ENCODE results near the gene VIPR1.

VIPR1 gene

DNA sequence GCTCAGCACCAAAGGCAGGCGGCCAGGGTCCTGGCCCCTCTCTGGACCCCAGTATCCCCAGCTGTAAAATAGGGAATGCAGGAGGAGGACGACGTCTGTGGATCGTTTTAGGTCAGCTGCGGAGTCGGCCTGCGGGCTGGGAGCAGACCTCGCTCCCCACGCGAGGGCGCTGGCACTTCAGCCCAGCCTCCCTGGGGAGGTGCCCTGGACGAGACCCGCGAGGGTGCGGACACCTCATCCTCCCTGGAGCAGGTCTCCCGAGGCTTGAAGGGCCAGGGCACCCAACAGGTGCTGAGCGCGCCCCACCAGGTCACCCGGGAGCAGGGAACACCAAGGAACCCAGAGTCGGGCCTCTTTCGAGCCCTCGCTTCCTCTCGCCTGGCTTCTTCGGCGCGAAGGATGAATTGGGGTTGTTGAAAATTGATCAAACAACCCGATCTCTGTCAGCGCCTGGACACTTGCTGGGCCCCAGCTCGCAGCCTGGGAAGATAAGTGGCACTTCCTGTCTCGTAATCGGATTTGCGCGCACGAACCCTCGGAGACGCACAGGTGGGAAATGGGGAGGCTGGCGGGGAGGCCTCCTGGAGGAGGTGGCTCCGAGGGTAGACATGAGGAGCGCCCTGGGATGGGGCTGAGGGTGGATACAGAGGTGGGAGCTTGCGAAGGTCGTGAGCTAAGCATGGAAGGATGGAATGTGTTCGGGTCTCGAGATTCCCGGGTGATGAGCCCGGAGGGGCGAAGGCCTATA lies 588 bp upstream of the VIPR1 start:
- no peak for TF ChIP-seq SIN3A (IDR thresholded peaks at IDR 0.05; ENCODE audit: borderline replicate concordance, insufficient read depth, low read length)

GRCh38 chr3:42503251-42503924 lies 945 bp downstream of the VIPR1 start:
- TF ChIP-seq, protein P1, sequence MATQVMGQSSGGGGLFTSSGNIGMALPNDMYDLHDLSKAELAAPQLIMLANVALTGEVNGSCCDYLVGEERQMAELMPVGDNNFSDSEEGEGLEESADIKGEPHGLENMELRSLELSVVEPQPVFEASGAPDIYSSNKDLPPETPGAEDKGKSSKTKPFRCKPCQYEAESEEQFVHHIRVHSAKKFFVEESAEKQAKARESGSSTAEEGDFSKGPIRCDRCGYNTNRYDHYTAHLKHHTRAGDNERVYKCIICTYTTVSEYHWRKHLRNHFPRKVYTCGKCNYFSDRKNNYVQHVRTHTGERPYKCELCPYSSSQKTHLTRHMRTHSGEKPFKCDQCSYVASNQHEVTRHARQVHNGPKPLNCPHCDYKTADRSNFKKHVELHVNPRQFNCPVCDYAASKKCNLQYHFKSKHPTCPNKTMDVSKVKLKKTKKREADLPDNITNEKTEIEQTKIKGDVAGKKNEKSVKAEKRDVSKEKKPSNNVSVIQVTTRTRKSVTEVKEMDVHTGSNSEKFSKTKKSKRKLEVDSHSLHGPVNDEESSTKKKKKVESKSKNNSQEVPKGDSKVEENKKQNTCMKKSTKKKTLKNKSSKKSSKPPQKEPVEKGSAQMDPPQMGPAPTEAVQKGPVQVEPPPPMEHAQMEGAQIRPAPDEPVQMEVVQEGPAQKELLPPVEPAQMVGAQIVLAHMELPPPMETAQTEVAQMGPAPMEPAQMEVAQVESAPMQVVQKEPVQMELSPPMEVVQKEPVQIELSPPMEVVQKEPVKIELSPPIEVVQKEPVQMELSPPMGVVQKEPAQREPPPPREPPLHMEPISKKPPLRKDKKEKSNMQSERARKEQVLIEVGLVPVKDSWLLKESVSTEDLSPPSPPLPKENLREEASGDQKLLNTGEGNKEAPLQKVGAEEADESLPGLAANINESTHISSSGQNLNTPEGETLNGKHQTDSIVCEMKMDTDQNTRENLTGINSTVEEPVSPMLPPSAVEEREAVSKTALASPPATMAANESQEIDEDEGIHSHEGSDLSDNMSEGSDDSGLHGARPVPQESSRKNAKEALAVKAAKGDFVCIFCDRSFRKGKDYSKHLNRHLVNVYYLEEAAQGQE (IDR thresholded peaks at IDR 0.05; ENCODE audit: insufficient read depth in 1 of 2, low read depth in 2 of 2, low read length in 2 of 2), result no peak
- TF ChIP-seq POLR2AphosphoS5 (IDR thresholded peaks at IDR 0.05; ENCODE audit: low read depth, low read length), result no peak
- TF ChIP-seq FOXP2 (optimal IDR thresholded peaks at IDR 0.05; ENCODE audit: borderline replicate concordance, extremely low read depth, extremely low read length, insufficient read depth), result no peak
- no peak for TF ChIP-seq TAF1 (IDR thresholded peaks at IDR 0.05; ENCODE audit: borderline replicate concordance, insufficient read depth, low read length)
- TF ChIP-seq SIN3A (IDR thresholded peaks at IDR 0.05; ENCODE audit: borderline replicate concordance, insufficient read depth, low read length), result no peak

GRCh38 chr3:42503957-42504333 lies 1.5 kb downstream of the VIPR1 start:
- TF ChIP-seq FOXP2 (optimal IDR thresholded peaks at IDR 0.05; ENCODE audit: borderline replicate concordance, extremely low read depth, extremely low read length, insufficient read depth), result no peak
- no peak for TF ChIP-seq POLR2AphosphoS5 (IDR thresholded peaks at IDR 0.05; ENCODE audit: low read depth, low read length)
- TF ChIP-seq, protein P1 (IDR thresholded peaks at IDR 0.05; ENCODE audit: insufficient read depth in 1 of 2, low read depth in 2 of 2, low read length in 2 of 2), result no peak
- no peak for TF ChIP-seq TAF1 (IDR thresholded peaks at IDR 0.05; ENCODE audit: borderline replicate concordance, insufficient read depth, low read length)
- no peak for TF ChIP-seq SIN3A (IDR thresholded peaks at IDR 0.05; ENCODE audit: borderline replicate concordance, insufficient read depth, low read length)

GRCh38 chr3:42504334-42505127 lies 2.1 kb downstream of the VIPR1 start:
- TF ChIP-seq FOXP2 (optimal IDR thresholded peaks at IDR 0.05; ENCODE audit: borderline replicate concordance, extremely low read depth, extremely low read length, insufficient read depth) (no peak), SIN3A (IDR thresholded peaks at IDR 0.05; ENCODE audit: borderline replicate concordance, insufficient read depth, low read length) (no peak)
- TF ChIP-seq, protein P1 (IDR thresholded peaks at IDR 0.05; ENCODE audit: insufficient read depth in 1 of 2, low read depth in 2 of 2, low read length in 2 of 2), result no peak

DNA sequence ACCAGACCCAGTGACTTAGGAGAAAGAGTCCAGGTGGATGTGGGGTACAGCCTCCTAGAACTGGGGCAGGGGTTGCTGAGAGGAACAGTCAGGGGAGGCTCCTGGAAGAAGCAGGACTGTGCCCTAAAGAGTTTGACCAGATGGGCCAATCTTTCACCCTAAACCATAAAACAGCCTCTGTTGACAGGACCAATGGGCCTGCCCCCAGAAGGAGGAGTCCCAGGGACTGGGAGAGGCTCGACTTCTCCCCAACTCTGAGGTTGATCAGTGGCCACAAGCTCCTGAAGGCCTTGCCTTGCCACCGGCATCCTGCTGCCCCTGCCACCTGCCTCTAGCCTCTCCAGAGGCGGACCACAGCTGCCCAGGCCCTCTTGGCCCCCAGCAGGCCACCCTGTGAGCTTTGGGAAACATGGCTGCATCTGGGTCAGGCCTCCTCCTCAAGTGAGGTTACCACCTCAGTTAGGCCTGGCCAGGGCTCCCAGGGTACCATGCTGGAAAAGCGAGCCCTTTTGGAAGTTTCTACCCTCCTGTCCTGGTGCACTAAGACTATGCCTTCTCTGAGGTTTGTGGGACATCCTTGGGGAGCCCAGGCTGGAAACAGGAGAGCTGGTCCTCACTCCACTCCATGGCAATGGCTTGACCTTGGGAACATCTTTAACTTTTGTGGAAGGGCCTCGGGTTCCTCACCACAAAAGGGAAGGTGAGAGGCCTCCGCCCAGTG lies 2.8 kb downstream of the VIPR1 start:
- TF ChIP-seq TAF1 (IDR thresholded peaks at IDR 0.05; ENCODE audit: borderline replicate concordance, insufficient read depth, low read length) (no peak), POLR2AphosphoS5 (IDR thresholded peaks at IDR 0.05; ENCODE audit: low read depth, low read length) (no peak), FOXP2 (optimal IDR thresholded peaks at IDR 0.05; ENCODE audit: borderline replicate concordance, extremely low read depth, extremely low read length, insufficient read depth) (no peak), SIN3A (IDR thresholded peaks at IDR 0.05; ENCODE audit: borderline replicate concordance, insufficient read depth, low read length) (no peak)
- TF ChIP-seq, protein P1 (IDR thresholded peaks at IDR 0.05; ENCODE audit: insufficient read depth in 1 of 2, low read depth in 2 of 2, low read length in 2 of 2), result no peak
